ENCODE measurements around the gene NDFIP2.

DNA sequence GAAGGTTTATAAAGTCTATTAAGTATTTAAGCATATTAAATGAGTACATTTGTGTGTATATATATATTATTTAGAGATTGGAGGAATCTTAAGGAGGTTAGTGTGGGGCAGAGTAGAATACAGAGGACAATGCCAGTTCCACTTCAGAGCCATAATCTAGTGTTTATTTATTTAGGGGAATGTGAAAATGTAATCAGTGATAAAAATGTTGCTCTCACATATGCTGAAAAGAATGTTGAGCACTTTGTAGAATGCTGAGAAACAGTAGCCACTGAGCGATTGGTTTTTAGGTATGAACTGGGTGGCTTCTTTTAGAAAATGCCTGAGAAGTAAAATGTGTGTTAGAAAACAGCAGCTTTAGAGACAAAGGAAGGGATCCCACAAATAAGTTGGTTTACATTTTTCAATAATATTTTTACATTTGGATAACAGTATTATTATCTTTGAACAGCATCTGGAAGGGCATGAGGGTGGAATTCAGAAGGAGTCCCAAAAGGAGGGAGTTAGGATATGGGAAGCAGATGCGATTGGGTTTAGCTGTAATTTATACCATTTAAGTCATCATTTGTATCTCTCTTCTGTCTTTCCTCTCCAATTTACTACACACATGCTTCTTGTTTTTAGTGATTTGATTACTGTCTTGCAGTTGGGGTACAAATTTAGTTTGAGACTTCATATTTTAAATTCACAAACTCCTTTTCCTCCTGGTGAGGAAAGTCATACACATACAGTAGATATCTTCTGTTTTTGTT lies 68.6 kb downstream of the NDFIP2 start:
- no peak for TF ChIP-seq ZNF114 (CRISPR knock-in tag; IDR thresholded peaks at IDR 0.05)
- TF ChIP-seq, protein P1, sequence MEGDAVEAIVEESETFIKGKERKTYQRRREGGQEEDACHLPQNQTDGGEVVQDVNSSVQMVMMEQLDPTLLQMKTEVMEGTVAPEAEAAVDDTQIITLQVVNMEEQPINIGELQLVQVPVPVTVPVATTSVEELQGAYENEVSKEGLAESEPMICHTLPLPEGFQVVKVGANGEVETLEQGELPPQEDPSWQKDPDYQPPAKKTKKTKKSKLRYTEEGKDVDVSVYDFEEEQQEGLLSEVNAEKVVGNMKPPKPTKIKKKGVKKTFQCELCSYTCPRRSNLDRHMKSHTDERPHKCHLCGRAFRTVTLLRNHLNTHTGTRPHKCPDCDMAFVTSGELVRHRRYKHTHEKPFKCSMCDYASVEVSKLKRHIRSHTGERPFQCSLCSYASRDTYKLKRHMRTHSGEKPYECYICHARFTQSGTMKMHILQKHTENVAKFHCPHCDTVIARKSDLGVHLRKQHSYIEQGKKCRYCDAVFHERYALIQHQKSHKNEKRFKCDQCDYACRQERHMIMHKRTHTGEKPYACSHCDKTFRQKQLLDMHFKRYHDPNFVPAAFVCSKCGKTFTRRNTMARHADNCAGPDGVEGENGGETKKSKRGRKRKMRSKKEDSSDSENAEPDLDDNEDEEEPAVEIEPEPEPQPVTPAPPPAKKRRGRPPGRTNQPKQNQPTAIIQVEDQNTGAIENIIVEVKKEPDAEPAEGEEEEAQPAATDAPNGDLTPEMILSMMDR (conservative IDR thresholded peaks at IDR 0.05; ENCODE audit: low read depth in 2 of 2): no peak
- no peak for TF ChIP-seq EZH2phosphoT487 (IDR thresholded peaks at IDR 0.05; ENCODE audit: unreplicated experiment)
- no peak for TF ChIP-seq POLR2AphosphoS5 (IDR thresholded peaks at IDR 0.05; ENCODE audit: low read depth)

Data from GM23338 (cell line).